EH (cell line): ENCODE data around the gene SERPINA3.
"Not testable (repeated sequence)": the region's sequence is repeated elsewhere in the genome, so short reads cannot be mapped to it uniquely, and the experiment has no call there.

ENCODE experiments used
- DNase-seq: peaks from one replicate; pipeline ENCODE4 v3.0.0-alpha.2; 2015; ENCODE audit warnings: low read depth

Gene SERPINA3

GRCh38 chr14:94612174-94612573 is at the start of gene SERPINA3:
TSS of gene SERPINA3 (plus strand) at chr14:94612391. CDS start at chr14:94614442, 2,051 bp downstream.
- DNase-seq = peak; percentile 18

DNA sequence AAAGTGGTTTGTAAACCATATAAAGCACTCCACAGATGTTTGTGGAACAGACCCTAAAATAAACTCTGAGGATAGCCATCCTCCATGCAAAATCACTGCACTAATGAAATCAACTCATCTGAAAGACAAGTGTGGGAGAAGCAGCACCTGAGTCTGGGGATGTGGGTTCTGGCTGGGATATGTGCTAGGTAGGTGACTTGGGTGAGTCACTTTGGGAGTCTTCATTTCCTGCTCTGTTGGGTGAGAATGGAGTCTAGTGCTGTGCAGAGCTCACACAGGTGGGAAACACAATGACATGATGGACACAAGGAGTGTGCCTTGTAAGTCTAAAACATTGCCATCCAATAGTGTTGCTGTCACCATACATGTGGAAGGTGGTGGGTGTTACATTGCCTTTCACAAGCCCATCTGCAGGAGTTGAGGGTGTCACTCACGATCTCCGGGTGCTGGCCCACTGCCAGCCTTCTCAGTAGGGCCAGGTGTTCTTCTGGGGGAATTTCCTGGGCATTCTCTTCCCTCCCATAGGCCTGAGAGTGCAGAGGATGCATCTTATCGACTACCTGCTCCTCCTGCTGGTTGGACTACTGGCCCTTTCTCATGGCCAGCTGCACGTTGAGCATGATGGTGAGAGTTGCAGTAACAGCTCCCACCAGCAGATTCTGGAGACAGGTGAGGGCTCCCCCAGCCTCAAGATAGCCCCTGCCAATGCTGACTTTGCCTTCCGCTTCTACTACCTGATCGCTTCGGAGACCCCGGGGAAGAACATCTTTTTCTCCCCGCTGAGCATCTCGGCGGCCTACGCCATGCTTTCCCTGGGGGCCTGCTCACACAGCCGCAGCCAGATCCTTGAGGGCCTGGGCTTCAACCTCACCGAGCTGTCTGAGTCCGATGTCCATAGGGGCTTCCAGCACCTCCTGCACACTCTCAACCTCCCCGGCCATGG is 49.0 kb upstream of the SERPINA3 start:
- no peak for DNase-seq

GRCh38 chr14:94564381-94564780 is 47.8 kb upstream of the SERPINA3 start:
- no peak for DNase-seq

DNA sequence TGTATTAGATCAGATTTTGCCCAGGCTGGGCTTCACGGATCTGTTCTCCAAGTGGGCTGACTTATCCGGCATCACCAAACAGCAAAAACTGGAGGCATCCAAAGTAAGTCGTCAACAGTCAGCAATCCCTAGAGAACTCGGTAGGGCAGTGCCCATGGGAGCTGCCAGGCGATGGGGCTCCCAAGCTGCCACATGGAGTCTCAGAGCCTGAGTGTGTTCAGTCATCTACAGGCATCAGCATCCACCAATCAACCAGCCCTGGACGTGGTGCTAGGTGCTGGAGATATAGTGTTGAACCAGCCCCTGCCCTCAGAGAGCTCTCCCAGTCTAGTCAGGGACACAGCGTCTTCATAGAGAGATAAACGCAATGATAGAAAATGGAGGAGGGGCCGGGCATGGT is 44.0 kb upstream of the SERPINA3 start:
- no peak for DNase-seq

DNA sequence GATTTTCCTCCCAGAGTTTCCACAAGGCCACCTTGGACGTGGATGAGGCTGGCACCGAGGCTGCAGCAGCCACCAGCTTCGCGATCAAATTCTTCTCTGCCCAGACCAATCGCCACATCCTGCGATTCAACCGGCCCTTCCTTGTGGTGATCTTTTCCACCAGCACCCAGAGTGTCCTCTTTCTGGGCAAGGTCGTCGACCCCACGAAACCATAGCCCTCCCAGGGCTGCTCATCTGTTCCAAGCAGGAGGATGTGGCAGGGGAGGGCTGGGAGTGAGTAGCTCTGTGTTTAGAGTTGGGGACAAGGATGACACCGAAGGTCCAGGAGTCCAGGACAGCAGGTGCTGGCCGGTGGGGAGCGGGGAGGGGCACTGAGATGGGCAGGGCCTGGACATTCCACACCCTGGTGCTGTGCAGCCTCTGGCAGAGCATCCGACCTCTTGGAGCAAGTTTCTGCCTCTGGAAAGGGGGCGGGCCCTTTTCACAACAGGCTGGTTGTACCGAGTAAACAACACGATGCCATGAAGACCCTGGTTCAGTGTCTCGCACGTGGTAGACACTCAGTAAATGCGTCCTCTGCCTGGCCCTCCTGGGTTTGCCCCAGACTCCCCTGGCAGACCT is 42.7 kb upstream of the SERPINA3 start:
- no peak for DNase-seq

DNA sequence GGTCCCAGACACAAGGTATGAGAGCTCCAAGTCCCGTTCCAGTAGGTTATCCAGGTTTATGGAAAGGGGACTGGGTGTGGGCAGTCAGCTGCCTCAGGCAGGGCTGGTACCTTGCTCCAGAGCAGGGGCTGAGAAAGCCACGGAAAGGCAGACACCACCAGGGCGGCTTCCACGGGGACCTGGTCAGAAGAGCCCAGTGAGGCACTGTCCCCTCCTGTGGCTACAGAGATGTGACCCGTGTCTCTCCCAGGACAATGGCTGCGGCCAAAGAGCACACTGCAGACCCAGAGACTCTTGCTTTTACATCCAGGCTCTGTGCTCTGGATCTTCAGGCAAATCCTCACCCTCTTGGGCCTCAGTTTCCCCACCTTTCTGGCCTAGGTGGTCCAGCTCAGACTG is 42.2 kb upstream of the SERPINA3 start:
- no peak for DNase-seq

DNA sequence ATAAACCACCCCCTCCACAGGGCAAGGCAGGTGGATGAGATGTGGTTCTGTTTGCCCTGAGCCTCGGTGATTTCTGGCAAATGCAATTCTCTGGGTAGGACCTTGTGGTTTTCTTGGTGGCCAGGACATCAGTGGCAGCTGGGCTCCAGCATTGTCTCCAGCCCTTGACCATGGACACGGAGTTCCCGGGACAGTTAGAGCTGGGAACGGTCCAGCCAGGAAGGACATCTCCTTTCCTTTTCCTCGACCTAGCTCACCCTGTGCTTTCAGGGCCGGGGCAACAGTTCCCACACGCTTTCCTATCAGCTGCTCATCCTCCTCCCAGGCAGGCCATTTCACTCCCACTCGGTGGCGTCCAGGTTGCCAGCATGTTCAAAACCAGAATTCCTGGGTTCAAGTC is 41.8 kb upstream of the SERPINA3 start:
- no peak for DNase-seq

- peak; percentile 6 for DNase-seq
Measured at GRCh38 chr14:94571395-94571794, 40.8 kb upstream of the SERPINA3 start.

- DNase-seq = peak; percentile 60
Measured at GRCh38 chr14:94571950-94572349, 40.2 kb upstream of the SERPINA3 start.

DNA sequence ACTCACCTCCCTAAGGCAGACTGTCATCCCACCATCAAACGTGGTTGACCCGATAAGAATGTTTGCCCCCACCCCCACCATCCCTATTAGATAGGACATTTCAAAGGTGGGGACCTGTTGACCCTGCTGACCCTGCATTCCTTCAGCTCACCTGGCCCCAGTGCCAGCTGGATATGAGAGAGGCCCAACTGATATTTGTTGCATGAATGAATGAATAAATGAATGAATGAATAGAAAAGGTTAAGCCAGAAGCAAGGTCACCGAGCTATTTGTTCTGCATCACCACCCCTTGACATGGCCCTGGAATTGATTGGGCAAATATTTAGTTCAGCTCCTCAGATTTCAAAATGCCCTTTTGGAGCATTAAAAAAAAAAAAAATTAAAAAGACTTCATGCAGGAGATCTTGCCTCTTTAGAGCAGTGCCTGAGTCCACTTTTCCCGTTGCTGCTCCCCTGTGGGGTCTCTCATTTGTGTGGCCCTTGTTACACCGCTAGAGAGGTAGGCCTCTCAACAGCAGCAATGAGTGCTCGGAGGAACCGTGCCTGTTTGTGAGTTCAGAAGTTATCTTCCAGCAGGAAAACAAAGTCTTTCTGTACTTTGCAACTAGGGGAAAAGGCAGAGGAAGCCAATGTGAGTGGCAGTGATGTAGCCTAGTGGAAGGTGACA is 39.4 kb upstream of the SERPINA3 start:
- no peak for DNase-seq

DNA sequence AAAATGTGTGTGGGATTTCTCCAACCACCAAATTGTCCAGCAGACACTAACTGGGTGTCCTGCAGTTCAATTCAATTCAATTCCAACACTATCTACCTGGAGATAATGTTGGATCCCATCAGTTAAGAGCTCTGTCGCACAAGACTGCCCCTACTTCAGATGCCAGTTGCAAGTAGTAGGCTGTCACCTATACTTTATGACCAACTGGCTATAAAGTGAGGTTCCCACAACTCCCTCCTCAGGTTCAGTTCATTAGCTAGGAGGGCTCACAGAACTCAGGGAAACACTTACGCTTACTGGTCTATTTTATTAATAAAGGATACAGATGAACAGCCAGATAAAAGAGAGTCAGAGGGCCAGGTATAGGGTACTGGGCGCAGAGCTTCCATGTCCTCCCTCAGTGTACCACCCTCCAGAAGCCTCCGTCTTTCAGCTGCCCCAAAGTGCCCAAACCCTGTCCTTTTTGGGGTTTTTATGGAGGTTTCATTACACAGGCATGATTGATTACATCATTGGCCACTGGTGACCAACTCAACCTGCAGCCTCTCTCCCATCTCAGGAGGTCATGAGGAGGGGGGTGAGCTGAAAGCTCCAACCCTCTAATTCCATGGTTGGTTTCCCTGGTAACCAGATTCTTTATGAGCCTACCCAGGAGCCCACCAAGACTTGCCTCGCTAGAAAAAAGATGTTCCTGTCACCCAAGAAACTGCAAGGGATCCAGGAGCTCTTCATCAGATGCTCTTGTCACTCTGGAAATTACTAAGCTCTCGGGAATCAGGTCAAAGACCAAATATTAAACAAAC is 38.5 kb upstream of the SERPINA3 start:
- DNase-seq = no peak

- no peak for DNase-seq
Measured at GRCh38 chr14:94574336-94574735, 37.9 kb upstream of the SERPINA3 start.

- DNase-seq = peak; percentile 85
Measured at GRCh38 chr14:94575730-94576585, 36.2 kb upstream of the SERPINA3 start.

DNA sequence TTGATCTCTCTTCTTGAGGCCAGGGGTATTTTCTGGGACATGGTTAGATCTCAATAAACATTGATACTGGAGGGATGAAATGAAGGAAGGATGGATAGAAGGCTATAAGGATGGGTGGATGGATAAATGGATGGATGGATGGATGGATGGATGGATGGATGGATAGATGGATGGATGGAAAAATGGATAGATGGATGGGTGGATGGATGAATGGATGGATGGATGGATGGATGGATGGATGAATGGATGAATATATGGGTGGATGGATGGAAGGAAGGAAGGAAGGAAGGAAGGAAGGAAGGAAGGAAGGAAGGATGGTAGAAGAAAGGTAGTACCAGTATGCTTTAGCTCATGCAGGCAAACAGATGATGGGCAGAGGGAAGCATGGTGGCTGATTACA is 34.7 kb upstream of the SERPINA3 start:
- DNase-seq = not testable (repeated sequence)

- DNase-seq = no peak
Measured at GRCh38 chr14:94578712-94579111, 33.5 kb upstream of the SERPINA3 start.

DNA sequence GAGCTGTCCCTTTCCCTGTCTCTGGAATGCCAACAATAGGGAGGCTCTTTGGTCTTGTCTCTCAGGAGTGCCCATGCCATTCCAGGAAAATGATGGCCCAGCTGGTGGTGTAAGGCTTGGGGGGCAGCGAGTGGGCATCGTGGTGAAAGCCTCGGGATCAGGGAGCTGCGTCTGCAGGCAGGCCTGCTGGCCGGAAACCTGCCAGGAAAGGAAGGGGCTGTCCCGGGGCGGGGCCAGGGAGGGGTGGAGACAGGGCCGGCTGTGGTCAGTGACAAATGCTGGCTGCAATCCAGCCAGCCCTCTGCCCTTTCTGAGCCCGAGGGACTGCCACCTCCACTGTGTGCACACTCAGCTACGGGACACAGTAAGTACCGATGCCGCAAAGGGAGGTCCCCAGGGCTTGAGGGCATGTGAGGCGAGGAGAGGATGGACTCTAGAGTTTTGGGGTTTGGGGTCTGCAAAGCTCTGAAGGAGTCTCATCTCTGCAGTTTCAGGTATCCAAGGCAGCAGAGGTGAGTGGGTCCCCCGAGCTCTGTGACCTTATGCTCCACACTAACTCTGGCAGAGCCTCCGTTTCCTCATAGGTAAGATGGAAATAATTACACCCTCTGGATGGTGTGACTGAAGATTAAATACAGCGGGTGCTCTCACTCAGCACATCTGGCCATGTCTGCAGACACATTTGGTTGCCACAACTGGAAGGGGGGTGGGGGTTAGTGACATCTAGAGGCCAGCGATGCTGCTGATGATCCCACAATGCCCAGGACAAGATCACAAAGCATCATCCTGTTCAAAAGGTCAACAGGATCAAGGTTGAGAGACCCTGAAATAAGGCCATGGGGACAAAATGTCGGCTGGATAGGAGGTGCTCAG is 30.8 kb upstream of the SERPINA3 start, which contains the start of gene SERPINA5:
SERPINA5 (plus strand) TSS at position 300 of the 873 bp plus-strand sequence. CDS start 5,937 bp downstream, outside the sequence.
- peak; percentile 78 for DNase-seq

DNA sequence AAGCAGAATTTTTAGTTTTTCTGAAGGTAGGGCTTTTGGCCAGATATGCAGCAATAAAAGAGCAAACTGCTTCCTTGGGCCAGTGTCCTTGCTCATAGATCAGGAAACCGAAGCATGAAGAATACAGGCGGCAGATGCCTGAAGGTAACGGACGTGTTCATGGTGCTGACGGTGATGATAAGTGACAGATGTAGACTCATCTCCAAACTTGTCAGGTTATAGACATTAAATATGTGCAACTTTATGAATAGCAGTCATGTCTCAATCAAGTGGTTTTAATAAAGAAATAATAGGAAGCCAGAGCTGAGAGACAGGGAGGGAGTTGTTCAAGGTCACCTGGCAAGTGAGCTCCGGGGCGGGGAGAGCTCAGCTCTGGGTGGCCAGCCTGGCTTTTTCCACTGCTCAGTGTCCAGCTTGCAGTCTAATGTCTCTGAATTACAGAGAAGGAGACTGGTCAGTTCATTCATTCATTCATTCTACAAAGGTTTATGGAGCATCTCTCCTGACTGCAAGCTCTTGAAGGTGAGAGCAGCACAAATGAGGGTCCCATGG is 29.9 kb upstream of the SERPINA3 start:
- no peak for DNase-seq

DNA sequence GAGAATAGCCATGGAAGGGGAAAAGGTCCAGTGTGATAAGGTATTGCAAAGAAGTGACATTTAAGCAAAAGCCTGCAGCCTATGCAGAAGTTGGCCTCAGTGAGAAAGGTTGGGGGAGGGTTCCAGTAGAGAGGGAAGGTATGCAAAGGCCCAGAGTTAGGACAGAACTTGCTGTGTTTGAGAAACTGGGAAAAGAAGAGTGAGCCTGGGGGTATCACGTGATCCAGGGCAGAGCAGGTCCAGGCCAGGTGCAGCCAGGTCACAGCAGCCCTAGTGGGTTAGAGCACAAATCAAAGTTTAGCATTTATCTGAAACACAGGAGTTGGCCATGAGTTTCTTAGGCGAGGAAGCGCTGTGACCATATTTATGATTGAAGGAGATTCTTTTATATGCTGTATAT is 29.3 kb upstream of the SERPINA3 start:
- DNase-seq = no peak

DNA sequence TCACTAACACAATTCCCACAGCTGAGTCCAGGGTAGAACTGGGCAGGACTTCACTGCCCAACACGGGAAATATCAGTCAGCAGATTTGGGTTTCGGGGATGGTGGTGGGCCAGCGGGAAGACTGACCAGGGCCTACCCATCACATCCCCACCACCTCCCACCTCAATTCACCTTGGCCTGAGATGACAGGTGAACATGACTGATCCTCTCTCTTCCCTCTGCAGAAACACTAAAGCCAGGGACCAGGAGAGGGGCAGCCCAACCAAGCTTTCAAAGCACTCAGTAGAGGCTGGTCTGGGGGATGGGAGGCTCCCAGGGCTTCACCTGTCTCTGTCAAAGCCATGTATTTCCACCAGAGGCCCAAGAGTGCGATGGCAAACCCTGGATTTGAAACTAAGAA is 28.6 kb upstream of the SERPINA3 start:
- no peak for DNase-seq
